IPS-15b (cell line): ENCODE measurements around the gene IL11.

Source experiments
- H3K27me3 ChIP-seq: one replicate; pipeline ENCODE4 v1.6.1; 2013; ENCODE audit warnings: low read length; ENCODE audit not compliant: control insufficient read depth, insufficient read depth
- H3K36me3 ChIP-seq: one replicate; pipeline ENCODE4 v1.6.1; 2013; ENCODE audit warnings: low read length; ENCODE audit not compliant: control insufficient read depth, insufficient read depth
- H3K4me1 ChIP-seq: one replicate; pipeline ENCODE4 v1.6.1; 2013; ENCODE audit warnings: mild to moderate bottlenecking, low read length; ENCODE audit not compliant: control insufficient read depth, insufficient read depth
- H3K4me3 ChIP-seq: one replicate; pipeline ENCODE4 v1.5.1; 2013; ENCODE audit warnings: low read depth, low read length
- H3K9ac ChIP-seq: one replicate; pipeline ENCODE4 v1.6.1; 2013; ENCODE audit warnings: low read depth, mild to moderate bottlenecking, low read length
- H3K9me3 ChIP-seq: one replicate; pipeline ENCODE4 v1.6.1; 2013; ENCODE audit warnings: mild to moderate bottlenecking, low read length; ENCODE audit not compliant: control insufficient read depth, insufficient read depth

Gene IL11

DNA sequence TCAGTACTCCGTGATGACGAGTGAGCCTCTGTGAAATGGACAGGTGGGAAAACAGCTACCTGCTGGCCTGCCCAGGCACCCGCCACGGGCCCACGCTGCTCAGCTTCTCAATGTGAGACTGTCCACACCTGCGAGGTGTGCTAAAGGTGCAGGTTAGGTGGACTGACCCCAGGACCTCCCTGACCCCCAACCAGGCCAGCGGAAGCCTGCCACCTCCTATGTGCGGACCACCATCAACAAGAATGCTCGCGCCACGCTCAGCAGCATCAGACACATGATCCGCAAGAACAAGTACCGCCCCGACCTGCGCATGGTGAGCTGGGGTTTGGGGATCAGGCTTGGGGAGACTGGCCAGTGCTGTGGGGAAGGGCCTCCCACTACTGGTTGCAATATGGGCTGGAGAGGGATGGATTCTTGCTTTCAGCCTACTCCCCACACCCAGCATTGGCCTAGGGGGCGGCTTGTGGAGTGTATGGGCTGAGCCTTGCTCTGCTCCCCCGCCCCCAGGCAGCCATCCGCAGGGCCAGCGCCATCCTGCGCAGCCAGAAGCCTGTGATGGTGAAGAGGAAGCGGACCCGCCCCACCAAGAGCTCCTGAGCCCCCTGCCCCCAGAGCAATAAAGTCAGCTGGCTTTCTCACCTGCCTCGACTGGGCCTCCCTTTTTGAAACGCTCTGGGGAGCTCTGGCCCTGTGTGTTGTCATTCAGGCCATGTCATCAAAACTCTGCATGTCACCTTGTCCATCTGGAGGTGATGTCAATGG, 17.7 kb upstream of the IL11 start:
- Histone ChIP-seq H3K9ac (peak overlapping the region; percentile 98), H3K36me3 (peaks cover 40% of the 10 kb centered on the region), H3K27me3 (peaks cover under 1% of the 10 kb centered on the region), H3K4me3 (peak overlapping the region; percentile 98), H3K9me3 (no peaks in the 10 kb centered on the region), H3K4me1 (peaks cover 17% of the 10 kb centered on the region)

DNA sequence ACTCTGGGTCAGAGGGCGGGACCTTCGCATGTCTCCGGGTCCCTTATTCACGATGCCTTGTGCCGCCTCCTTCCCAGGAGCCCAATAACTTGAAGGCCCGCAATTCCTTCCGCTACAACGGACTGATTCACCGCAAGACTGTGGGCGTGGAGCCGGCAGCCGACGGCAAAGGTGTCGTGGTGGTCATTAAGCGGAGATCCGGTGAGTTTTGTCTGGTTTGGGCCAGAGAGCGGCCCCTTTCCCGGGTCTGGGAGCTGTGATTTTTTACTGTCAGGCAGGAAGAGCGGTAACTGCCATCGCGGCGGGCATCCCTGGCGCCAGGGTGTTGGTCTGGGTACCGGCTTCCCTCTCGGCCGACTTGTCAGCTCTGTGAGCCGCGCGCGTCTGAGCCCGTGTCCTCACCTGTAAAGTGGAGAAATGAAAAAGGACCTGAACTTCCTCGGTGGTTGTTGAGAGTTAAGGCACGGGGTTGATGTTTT, 16.3 kb upstream of the IL11 start:
- Histone ChIP-seq H3K9me3 (no peaks in the 10 kb centered on the region), H3K4me3 (peak overlapping the region; percentile 98), H3K36me3 (peaks cover 40% of the 10 kb centered on the region), H3K4me1 (peaks cover 15% of the 10 kb centered on the region), H3K9ac (peak overlapping the region; percentile 98), H3K27me3 (peaks cover 11% of the 10 kb centered on the region)

DNA sequence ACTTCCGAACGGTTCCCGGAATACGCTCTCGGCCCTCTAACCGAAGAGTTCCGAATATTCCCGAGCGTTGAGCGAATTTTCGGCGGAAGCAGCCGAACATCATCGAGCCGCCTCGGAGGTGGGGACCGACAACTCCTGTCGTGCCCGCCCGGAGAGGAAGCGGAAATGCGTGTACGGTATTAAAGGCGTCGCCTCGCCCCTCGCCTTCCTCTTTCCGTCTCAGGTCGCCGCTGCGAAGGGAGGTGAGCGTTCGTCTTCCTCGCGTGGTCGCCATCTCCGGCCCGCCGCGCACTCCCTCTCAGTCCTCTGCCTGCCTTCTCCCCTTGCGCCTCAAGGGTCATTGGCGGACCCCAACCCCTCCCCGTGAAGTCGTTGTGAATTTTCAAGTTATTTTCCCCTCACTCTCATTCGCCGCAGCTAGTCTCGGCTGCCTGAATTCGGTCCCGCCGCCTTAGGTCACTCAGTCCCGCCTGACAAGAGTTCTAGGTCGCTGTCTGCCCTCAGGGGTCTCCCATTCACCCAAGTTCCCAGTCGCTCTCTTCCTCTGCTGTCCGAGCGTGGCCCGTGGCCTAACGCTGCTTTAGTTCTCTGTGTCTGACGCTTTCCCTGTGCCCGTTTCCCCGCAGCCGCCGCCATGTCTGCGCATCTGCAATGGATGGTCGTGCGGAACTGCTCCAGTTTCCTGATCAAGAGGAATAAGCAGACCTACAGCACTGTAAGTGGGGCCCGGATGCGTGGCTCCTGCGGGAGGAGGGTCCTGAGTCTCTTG, 15.6 kb upstream of the IL11 start, which contains the start of gene RPL28:
Gene RPL28 (plus strand): TSS at position 209 of the 769 bp plus-strand sequence. CDS start 426 bp downstream, at position 635.
- peaks cover 40% of the 10 kb centered on the region for H3K36me3 ChIP-seq
- H3K4me3 ChIP-seq = peak within 1 kb of the TSS; percentile 98
- H3K9me3 ChIP-seq = no peaks in the 10 kb centered on the region
- H3K27me3 ChIP-seq = peaks cover 11% of the 10 kb centered on the region
- H3K4me1 ChIP-seq = peaks cover 15% of the 10 kb centered on the region
- H3K9ac ChIP-seq = peak within 1 kb of the TSS; percentile 98

DNA sequence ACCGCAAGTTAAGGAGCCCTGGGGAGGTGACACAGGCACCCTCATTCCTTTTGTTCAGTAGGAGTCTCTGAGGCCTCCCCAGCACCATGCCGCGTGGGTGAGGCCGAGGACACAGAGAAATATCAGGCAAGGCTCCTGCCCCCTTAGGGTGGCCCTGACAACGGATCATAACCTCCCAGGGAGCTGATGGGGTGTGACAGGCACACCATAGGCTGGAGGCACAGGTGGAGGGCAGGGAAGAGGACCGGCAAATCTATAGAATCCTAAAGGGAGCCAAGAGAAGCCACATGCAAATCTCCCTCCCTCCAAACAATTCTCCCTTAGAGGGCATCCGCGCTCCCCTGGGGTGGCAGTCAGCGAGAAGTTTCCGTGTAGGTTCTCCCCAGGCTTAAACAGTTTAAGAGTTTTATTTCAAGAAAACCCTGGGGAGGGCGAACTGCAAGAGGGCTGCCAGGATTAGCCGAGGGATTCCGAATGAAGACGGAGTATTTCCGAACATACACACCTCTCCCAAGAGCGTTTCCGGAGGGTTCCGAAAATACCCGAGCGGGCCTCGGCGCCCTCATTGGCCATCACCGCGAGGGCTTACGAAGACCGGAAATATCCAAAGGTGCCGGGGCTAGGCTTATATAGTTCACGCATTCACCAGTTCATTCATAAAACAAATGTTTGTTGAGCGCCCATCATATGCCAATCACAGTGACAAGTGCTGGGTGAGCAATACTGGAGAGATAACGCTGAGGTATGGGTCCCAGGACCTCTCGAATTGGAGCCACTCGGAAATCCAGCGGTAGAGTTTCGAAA, 14.9 kb upstream of the IL11 start:
- H3K4me3 ChIP-seq = peak overlapping the region; percentile 98
- H3K27me3 ChIP-seq = peaks cover 11% of the 10 kb centered on the region
- H3K9ac ChIP-seq = peak overlapping the region; percentile 91
- H3K9me3 ChIP-seq = no peaks in the 10 kb centered on the region
- peaks cover 40% of the 10 kb centered on the region for H3K36me3 ChIP-seq
- H3K4me1 ChIP-seq = peaks cover 15% of the 10 kb centered on the region

DNA sequence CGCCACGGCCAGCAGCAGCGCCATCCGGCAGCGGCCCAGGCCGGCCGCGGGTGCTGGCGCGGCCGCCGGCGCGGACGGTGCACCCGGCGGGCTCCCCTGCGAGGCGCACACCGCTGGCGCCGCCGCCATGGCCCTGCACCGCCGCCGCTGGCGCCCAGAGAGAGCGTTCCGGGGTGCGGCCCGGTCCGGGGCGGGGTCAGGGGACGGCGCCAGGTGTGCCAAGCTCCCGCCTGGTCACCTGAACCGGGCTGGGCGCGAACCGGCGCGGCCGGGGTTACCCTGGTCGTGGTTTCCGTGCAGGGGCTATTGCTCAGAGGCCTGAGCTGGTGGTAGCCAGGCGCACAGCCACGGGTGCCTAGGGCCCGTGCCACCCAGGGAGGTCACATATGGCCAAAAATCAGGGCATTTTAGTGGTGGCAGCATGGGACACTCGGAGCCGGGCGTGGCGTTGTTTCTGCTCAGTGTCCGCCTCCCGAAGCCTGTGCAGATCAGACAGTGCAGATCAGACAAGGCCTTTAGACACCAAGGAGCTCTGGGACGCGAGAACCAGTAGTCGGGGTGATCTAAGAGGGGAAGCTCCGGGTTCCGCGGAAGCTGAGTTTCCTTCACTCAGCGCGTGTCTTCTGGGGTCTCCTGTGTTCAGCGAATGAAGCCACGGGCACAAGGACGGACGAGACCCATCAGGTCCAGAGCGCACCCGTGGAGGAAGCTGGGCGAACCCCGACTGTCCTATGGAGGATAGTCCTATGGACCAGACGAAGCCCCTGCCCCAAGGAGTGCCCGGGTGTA, 14.1 kb upstream of the IL11 start, which contains the start of gene TMEM238:
Gene TMEM238 (minus strand): TSS at position 162 of the 789 bp plus-strand sequence. CDS start 33 bp downstream, at position 129.
- H3K27me3 ChIP-seq = peaks cover 13% of the 10 kb centered on the region
- H3K9ac ChIP-seq = peak within 1 kb of the TSS; percentile 54
- peaks cover 36% of the 10 kb centered on the region for H3K36me3 ChIP-seq
- H3K4me3 ChIP-seq = peak within 1 kb of the TSS; percentile 98
- peaks cover 14% of the 10 kb centered on the region for H3K4me1 ChIP-seq
- H3K9me3 ChIP-seq = no peaks in the 10 kb centered on the region

DNA sequence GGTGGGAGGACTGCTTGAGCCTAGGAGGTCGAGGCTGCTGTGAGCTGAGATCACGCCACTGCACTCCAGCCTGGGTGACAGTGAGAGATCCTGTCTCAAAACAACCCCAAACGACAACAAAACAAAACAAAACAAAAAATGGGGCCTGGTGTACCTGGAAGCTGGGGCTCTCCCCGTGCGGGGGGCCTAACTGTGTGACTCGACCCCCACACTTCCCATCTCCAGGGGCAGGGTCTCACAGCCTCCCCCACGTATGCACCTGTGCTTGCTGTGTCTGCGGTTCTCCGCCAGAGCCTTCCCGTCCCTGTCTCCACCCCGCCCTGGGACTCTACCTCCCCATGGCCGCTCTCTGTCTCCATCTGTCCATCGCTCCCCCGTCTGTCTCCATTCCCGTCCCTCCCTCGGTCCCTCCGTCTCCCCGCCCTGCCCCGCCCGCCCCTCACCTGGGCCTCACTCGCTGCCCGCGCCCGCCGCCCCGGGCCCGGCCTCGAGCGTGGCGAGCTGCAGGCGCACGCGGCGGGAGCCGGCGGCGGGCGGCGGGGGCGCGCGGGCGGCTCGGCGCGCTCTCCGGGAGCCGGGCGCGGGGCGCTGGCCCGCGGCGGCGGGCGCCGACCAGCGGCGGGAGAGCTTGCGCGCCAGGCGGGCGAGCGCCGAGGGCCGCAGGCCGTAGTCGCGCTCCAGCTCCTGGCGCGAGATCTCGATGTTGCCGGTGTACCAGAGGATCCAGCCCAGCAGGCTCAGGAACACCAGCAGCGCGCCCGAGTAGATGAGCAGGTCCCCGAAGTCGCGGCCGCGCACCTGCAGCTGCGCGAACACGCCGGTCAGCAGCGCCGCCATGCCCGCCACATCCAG, 13.2 kb upstream of the IL11 start:
- H3K36me3 ChIP-seq = peaks cover 28% of the 10 kb centered on the region
- peaks cover 17% of the 10 kb centered on the region for H3K27me3 ChIP-seq
- peaks cover 18% of the 10 kb centered on the region for H3K4me1 ChIP-seq
- H3K9ac ChIP-seq = peak overlapping the region; percentile 54
- no peaks in the 10 kb centered on the region for H3K9me3 ChIP-seq
- peak overlapping the region; percentile 98 for H3K4me3 ChIP-seq

DNA sequence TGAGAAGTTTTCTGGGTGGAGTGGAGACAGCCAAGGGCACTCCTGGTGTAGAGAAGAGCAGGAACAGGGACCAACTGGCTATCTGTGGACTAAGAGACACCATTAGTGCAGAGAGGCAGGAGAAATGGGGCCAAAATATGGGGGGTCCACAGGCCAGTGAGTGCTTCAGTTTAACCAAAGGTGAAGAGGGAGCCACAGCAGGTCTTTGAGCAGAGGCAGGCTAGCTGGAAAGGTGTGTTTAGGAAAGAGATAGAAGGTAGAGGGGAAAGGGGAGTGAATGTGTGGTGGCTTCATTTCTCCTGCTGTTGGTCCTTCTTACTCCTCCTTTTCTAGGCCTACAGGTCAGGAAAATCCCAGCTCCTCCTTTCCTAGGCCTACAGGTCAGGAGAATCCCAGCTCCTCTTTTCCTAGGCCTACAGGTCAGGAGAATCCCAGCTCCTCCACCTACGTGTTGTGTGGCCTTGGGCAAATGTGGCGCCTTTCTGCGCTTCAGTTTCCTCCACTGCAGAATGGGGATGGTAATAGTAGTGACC, 12.3 kb upstream of the IL11 start:
- Histone ChIP-seq H3K9me3 (no peaks in the 10 kb centered on the region), H3K27me3 (peaks cover 19% of the 10 kb centered on the region), H3K36me3 (peaks cover 18% of the 10 kb centered on the region), H3K9ac (no peak overlapping the region), H3K4me1 (peaks cover 14% of the 10 kb centered on the region), H3K4me3 (peak overlapping the region; percentile 62)

DNA sequence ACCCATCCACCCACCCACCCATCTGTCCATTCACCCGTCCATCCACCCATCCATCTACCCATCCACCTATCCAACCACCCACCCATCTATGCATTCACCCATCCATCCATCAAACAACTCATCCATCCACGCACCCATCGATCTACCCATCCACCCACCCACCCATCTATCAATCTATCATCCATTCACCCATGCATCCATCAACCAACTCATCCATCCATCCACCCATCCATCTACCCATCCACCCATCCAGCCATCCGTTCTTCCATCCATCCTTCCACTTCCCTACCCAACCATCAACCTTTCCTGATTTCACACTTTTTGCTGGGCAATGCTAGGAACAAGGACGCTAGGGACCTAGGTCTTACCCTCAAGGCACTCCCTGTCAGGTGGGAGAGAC, 11.8 kb upstream of the IL11 start:
- peaks cover 13% of the 10 kb centered on the region for H3K36me3 ChIP-seq
- H3K9me3 ChIP-seq = no peaks in the 10 kb centered on the region
- peaks cover 19% of the 10 kb centered on the region for H3K27me3 ChIP-seq
- peaks cover 9% of the 10 kb centered on the region for H3K4me1 ChIP-seq
- H3K4me3 ChIP-seq = no peak overlapping the region
- H3K9ac ChIP-seq = no peak overlapping the region

DNA sequence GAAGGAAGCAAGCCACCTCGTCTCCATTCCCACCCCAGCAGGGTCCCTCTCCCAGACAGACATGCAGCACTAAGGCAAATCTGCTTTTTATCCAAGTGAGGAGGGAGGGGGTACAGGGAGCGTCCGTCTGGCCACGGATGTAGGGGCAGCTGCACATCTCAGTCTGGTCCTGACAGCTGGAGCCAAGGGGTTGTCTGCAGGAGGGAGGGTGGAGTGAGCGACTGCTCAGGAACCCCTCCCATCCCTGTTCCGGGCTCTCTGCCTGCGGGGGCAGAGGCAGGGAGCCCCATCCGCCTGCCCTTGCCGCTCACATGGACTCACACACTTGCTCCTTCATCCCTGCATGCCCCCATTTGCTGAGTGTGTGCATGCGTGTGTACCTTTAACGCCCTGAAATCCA, 8.9 kb upstream of the IL11 start:
- H3K27me3 ChIP-seq = peaks cover 19% of the 10 kb centered on the region
- H3K4me1 ChIP-seq = peaks cover 19% of the 10 kb centered on the region
- H3K9me3 ChIP-seq = no peaks in the 10 kb centered on the region

More for the DNA sequence above, 8.9 kb upstream of the IL11 start:
- Histone ChIP-seq H3K4me3 (no peak overlapping the region), H3K9ac (no peak overlapping the region), H3K36me3 (no peaks in the 10 kb centered on the region)
